Loucy (cell line): ENCODE data around the gene DOP1A.

ENCODE experiments used
- H2AFZ ChIP-seq: fragments of 200-600 bp; sonication (generic); 2 replicates; pipeline ENCODE4 v1.6.0; 2016; ENCODE audit warnings: antibody characterized with exemption, mild to moderate bottlenecking, low read length, moderate library complexity
- H3F3A ChIP-seq: fragments of 200-600 bp; 2 replicates; pipeline ENCODE4 v1.6.0; 2016; ENCODE audit warnings: antibody characterized with exemption, low read depth, mild to moderate bottlenecking
- H3K27me3 ChIP-seq: fragments of 200-600 bp; sonication (generic); 2 replicates; pipeline ENCODE4 v1.6.1; 2014; ENCODE audit warnings: low read length, mild to moderate bottlenecking; ENCODE audit not compliant: insufficient read depth, poor library complexity, severe bottlenecking
- H3K36me3 ChIP-seq: fragments of 200-600 bp; sonication (generic); 2 replicates; pipeline ENCODE4 v1.6.1; 2016; ENCODE audit warnings: low read length; ENCODE audit not compliant: insufficient read depth
- H3K4me1 ChIP-seq: fragments of 200-600 bp; sonication (generic); 2 replicates; pipeline ENCODE4 v1.5.1; 2014; ENCODE audit warnings: low read length, mild to moderate bottlenecking; ENCODE audit not compliant: insufficient read depth, poor library complexity, severe bottlenecking
- H3K4me2 ChIP-seq: fragments of 200-600 bp; sonication (generic); 2 replicates; pipeline ENCODE4 v1.6.0; 2014; ENCODE audit warnings: antibody characterized with exemption, low read length, low read depth, mild to moderate bottlenecking; ENCODE audit not compliant: poor library complexity, severe bottlenecking
- H3K4me3 ChIP-seq: fragments of 200-600 bp; sonication (generic); 2 replicates; pipeline ENCODE4 v1.5.1; 2014; ENCODE audit warnings: low read length, mild to moderate bottlenecking, mixed read lengths; ENCODE audit not compliant: poor library complexity, severe bottlenecking
- H3K79me2 ChIP-seq: fragments of 200-600 bp; sonication (generic); 2 replicates; pipeline ENCODE4 v1.6.1; 2014; ENCODE audit warnings: low read length; ENCODE audit not compliant: insufficient read depth
- H3K9ac ChIP-seq: fragments of 200-600 bp; sonication (generic); 2 replicates; pipeline ENCODE4 v1.6.0; 2014; ENCODE audit warnings: mild to moderate bottlenecking, low read depth, low read length, moderate library complexity; ENCODE audit not compliant: poor library complexity, severe bottlenecking
- H3K9me2 ChIP-seq: fragments of 200-600 bp; sonication (generic); replicated peaks from 2 replicates; pipeline ENCODE4 v1.6.1; 2016; ENCODE audit warnings: low read depth, low read length, mixed read lengths
- H3K9me3 ChIP-seq: fragments of 200-600 bp; sonication (generic); 2 replicates; pipeline ENCODE4 v1.6.1; 2014; ENCODE audit warnings: mild to moderate bottlenecking, antibody characterized with exemption, low read length, low read depth; ENCODE audit not compliant: insufficient read depth
- H4K20me1 ChIP-seq: fragments of 200-600 bp; sonication (generic); 2 replicates; pipeline ENCODE4 v1.6.0; 2014; ENCODE audit warnings: antibody characterized with exemption, low read length, mild to moderate bottlenecking; ENCODE audit not compliant: insufficient read depth, poor library complexity, severe bottlenecking
- EZH2phosphoT487 ChIP-seq: fragments of 200-600 bp; IDR thresholded peaks from 2 replicates; pipeline ENCODE4 v1.6.1; 2018; ENCODE audit warnings: antibody characterized with exemption, mild to moderate bottlenecking, moderate library complexity, borderline replicate concordance
- TF ChIP-seq, protein P1 (sequence below): fragments of 200-600 bp; sonication (generic); conservative IDR thresholded peaks from 2 replicates; pipeline ENCODE4 v1.5.1; 2014; ENCODE audit warnings: mild to moderate bottlenecking, antibody characterized with exemption, low read length

Gene DOP1A

GRCh38 chr6:83127258-83127657 is 59.8 kb downstream of the DOP1A start:
- H3K4me2 ChIP-seq: no peak overlapping the region
- TF ChIP-seq EZH2phosphoT487: no peak
- TF ChIP-seq, protein P1, sequence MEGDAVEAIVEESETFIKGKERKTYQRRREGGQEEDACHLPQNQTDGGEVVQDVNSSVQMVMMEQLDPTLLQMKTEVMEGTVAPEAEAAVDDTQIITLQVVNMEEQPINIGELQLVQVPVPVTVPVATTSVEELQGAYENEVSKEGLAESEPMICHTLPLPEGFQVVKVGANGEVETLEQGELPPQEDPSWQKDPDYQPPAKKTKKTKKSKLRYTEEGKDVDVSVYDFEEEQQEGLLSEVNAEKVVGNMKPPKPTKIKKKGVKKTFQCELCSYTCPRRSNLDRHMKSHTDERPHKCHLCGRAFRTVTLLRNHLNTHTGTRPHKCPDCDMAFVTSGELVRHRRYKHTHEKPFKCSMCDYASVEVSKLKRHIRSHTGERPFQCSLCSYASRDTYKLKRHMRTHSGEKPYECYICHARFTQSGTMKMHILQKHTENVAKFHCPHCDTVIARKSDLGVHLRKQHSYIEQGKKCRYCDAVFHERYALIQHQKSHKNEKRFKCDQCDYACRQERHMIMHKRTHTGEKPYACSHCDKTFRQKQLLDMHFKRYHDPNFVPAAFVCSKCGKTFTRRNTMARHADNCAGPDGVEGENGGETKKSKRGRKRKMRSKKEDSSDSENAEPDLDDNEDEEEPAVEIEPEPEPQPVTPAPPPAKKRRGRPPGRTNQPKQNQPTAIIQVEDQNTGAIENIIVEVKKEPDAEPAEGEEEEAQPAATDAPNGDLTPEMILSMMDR: no peak

DNA sequence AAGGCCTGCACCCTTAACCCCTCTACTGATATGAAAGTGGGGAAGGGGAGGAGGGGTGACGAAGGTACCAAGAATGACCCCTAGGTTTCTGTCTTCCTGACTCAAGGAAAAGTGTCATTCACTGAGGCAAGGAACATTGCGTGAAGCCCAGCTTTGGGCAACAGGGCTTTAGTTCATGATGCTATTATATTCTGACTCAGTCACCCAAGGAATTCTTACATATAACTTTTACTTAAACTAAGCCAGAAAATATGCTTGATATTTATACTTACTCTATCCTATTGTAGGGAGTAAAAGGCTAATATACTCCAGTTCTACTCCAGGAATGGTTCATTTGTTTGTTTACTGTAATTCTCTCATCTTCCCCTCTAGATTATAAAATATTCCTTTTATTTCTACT is 60.5 kb downstream of the DOP1A start:
- no peak overlapping the region for H3K4me3 ChIP-seq
- H3K4me2 ChIP-seq: no peak overlapping the region
- no peak overlapping the region for H3K9ac ChIP-seq
- no peaks in the 10 kb centered on the region for H3K9me3 ChIP-seq
- H3K9me2 ChIP-seq: no peaks in the 10 kb centered on the region
- H3K36me3 ChIP-seq: peaks cover 50% of the 10 kb centered on the region; the same call in 1 of the 2 replicates
- H3K79me2 ChIP-seq: no peaks in the 10 kb centered on the region
- no peaks in the 10 kb centered on the region for H3K4me1 ChIP-seq
- H3F3A ChIP-seq: no peaks in the 10 kb centered on the region
- H4K20me1 ChIP-seq: no peaks in the 10 kb centered on the region
- H3K27me3 ChIP-seq: no peaks in the 10 kb centered on the region
- H2AFZ ChIP-seq: no peak overlapping the region
- no peak for TF ChIP-seq EZH2phosphoT487
- TF ChIP-seq, protein P1: no peak

More at GRCh38 chr6:83127258-83127657, 59.8 kb downstream of the DOP1A start:
- H3K36me3 ChIP-seq: peaks cover 48% of the 10 kb centered on the region; the same call in 1 of the 2 replicates
- no peaks in the 10 kb centered on the region for H3K4me1 ChIP-seq
- H3K9me3 ChIP-seq: no peaks in the 10 kb centered on the region
- H4K20me1 ChIP-seq: no peaks in the 10 kb centered on the region
- H2AFZ ChIP-seq: no peak overlapping the region
- no peaks in the 10 kb centered on the region for H3K9me2 ChIP-seq
- no peaks in the 10 kb centered on the region for H3K79me2 ChIP-seq
- no peaks in the 10 kb centered on the region for H3F3A ChIP-seq
- H3K9ac ChIP-seq: no peak overlapping the region
- H3K4me3 ChIP-seq: no peak overlapping the region
- no peaks in the 10 kb centered on the region for H3K27me3 ChIP-seq

GRCh38 chr6:83132121-83132520 is 64.7 kb downstream of the DOP1A start:
- H3K9me2 ChIP-seq: no peaks in the 10 kb centered on the region
- H3K9ac ChIP-seq: no peak overlapping the region
- H3K27me3 ChIP-seq: no peaks in the 10 kb centered on the region
- no peak overlapping the region for H3K4me2 ChIP-seq
- H4K20me1 ChIP-seq: no peaks in the 10 kb centered on the region
- H3K36me3 ChIP-seq: peaks cover 26% of the 10 kb centered on the region; the same call in 1 of the 2 replicates
- TF ChIP-seq, protein P1: no peak
- no peak for TF ChIP-seq EZH2phosphoT487
- H3K79me2 ChIP-seq: no peaks in the 10 kb centered on the region
- no peaks in the 10 kb centered on the region for H3F3A ChIP-seq
- H3K4me1 ChIP-seq: no peaks in the 10 kb centered on the region
- H3K9me3 ChIP-seq: no peaks in the 10 kb centered on the region
- no peak overlapping the region for H2AFZ ChIP-seq
- H3K4me3 ChIP-seq: no peak overlapping the region
